Spleen (tissue), 11 donors: ENCODE data around the gene GNAO1. TPM values are rescaled to one million over a fixed set of nuclear protein-coding genes. Genes with fewer than 3 reads are reported as not detected.

ENCODE experiments used
- DNase-seq: peaks from one replicate; pipeline ENCODE4 v3.0.0-alpha.2; 2020
- H3K27ac ChIP-seq, 8 donors: fragments of 200-600 bp; sonication (generic) in 7 of 8; 1 replicate in 4 of 8; 2 replicates in 4 of 8; pipeline versions ENCODE4 v1.5.0 to v1.8.0; 2016 to 2021; ENCODE audit warnings: inconsistent platforms in 4 of 8, mild to moderate bottlenecking in 4 of 8, moderate library complexity in 1 of 8
- H3K27me3 ChIP-seq, 7 donors: fragments of 200-600 bp; sonication (generic) in 6 of 7; replicated peaks in 1 of 7; 1 replicate in 4 of 7; 2 replicates in 3 of 7; pipeline versions ENCODE4 v1.5.0 to v1.8.0; 2016 to 2021; ENCODE audit warnings: inconsistent platforms in 3 of 7, mild to moderate bottlenecking in 1 of 7
- H3K36me3 ChIP-seq, 6 donors: fragments of 200-600 bp; sonication (generic) in 5 of 6; 1 replicate in 4 of 6; 2 replicates in 2 of 6; pipeline versions ENCODE4 v1.5.0 to v1.8.0; 2016 to 2021; ENCODE audit warnings: inconsistent platforms in 2 of 6
- H3K4me1 ChIP-seq, 6 donors: fragments of 200-600 bp; sonication (generic) in 5 of 6; 1 replicate in 3 of 6; 2 replicates in 3 of 6; pipeline versions ENCODE4 v1.5.0 to v1.8.0; 2016 to 2021; ENCODE audit warnings: inconsistent platforms in 3 of 6
- H3K4me3 ChIP-seq, 8 donors: fragments of 200-600 bp; sonication (generic) in 7 of 8; 1 replicate in 4 of 8; 2 replicates in 4 of 8; pipeline versions ENCODE4 v1.5.0 to v1.8.0; 2016 to 2021; ENCODE audit warnings: inconsistent platforms in 4 of 8, mild to moderate bottlenecking in 4 of 8, moderate library complexity in 2 of 8
- H3K9me3 ChIP-seq, 8 donors: fragments of 200-600 bp; sonication (generic) in 7 of 8; 1 replicate in 4 of 8; 2 replicates in 4 of 8; pipeline versions ENCODE4 v1.5.0 to v1.8.0; 2016 to 2021; ENCODE audit warnings: inconsistent platforms in 4 of 8
- CTCF ChIP-seq, 11 experiments: fragments of 200-600 bp in 7 of 11; fragments of 450-650 bp in 4 of 11; sonication (generic) in 4 of 11; IDR thresholded peaks in 8 of 11; conservative IDR thresholded peaks in 3 of 11; 1 replicate in 7 of 11; 2 replicates in 4 of 11; pipeline versions ENCODE4 v1.4.0 to v1.8.0; 2016 to 2021; ENCODE audit warnings: antibody characterized with exemption in 11 of 11, inconsistent platforms in 4 of 11, mild to moderate bottlenecking in 1 of 11
- POLR2A ChIP-seq, 3 donors: fragments of 450-650 bp; IDR thresholded peaks; one replicate each; pipeline ENCODE4 v1.5.1; 2017; ENCODE audit warnings: antibody characterized with exemption in 3 of 3, mild to moderate bottlenecking in 1 of 3
- POLR2AphosphoS5 ChIP-seq, 3 donors: sonication (generic); formaldehyde crosslinking; IDR thresholded peaks; one replicate each; pipeline ENCODE4 v1.5.1; 2017; ENCODE audit warnings: antibody characterized with exemption in 3 of 3
- WGBS, 5 donors: extraction: QIAGEN DNeasy Blood & Tissue Kit in 3 of 5; methylation state at CpG; one replicate each; pipeline versions ENCODE4 v1.1.5 to v1.1.7; 2013 to 2018; 5-methylcytosine and 5-hydroxymethylcytosine counted together
- intact Hi-C: fragments of 100-400 bp; cut with DNase I; formaldehyde crosslinking; loops from one replicate; pipeline ENCODE4 v1.15.0; 2023; ENCODE audit warnings: low total_unique reads
- polyA plus RNA-seq, 3 donors: library from polyadenylated mRNA; stranded (reverse); fragments of 200-250 nt; gene quantifications; one replicate each; pipeline ENCODE4 v1.2.1, GENCODE V29; 2013
- total RNA-seq, 7 donors: library from RNA; depleted of rRNA in 3 of 7; stranded (reverse); fragments of >200 nt in 3 of 7; fragmentation: NEBNext Ultra II Directional in 4 of 7; extraction: Animal tissue kit (Norgen Biotek cat#: 25700) in 4 of 7; gene quantifications; one replicate each; pipeline versions ENCODE4 v1.1.0 to v1.2.1, GENCODE V29; 2016 to 2021
- donor health status: healthy with polysubstance abuse.
- donor health status: DM: no; HTN: no; CAD: no; lungs with moderate emphysema.
- donor health status: DM: no; HTN: no; CAD: no.
- donor health status: Bipolar disorder and iron deficiency.
- donor health status: healthy.
- donor health status: DM: no; HTN: no; CAD: no.
- donor health status: DM: yes; HTN: yes; CAD: no.

Gene GNAO1
- total and polyA plus RNA-seq, 10 donors = 0.32 to 7.9 (median 4.7) TPM

- WGBS, 5 donors = 72 to 95% (median 92%) methylated on average over 2 to 6 of the region's 6 CpGs
- no peak for TF ChIP-seq POLR2A (IDR thresholded peaks at IDR 0.05)
- no peak for TF ChIP-seq CTCF (IDR thresholded peaks at IDR 0.05 in 8 of 11, conservative IDR thresholded peaks at IDR 0.05 in 3 of 11)
- no peak for TF ChIP-seq POLR2AphosphoS5 (IDR thresholded peaks at IDR 0.05)
- Histone ChIP-seq H3K4me1 (peaks cover 0 to 11% (median 7%) of the 10 kb centered on the region in 6 donors), H3K27me3 (peaks cover 0 to 7% (median 0%) of the 10 kb centered on the region in 7 donors), H3K4me3 (no peak overlapping the region), H3K27ac (no peak overlapping the region), H3K36me3 (no peaks in the 10 kb centered on the region), H3K9me3 (no peaks in the 10 kb centered on the region)
- intact Hi-C loops = loop anchor here (2.0 to 10.0 kb wide), 3 partner anchors 277 to 855 kb away; no protein-coding TSS in a partner anchor
- peak; percentile 46 for DNase-seq
Measured at GRCh38 chr16:56319376-56319775, 128.1 kb downstream of the GNAO1 start.

- H3K36me3 ChIP-seq = no peaks in the 10 kb centered on the region
- intact Hi-C loops = no loop called here
- H3K9me3 ChIP-seq = no peaks in the 10 kb centered on the region
- 87 to 90% (median 89%) methylated on average over 8 of the region's 8 CpGs for WGBS, 5 donors
- TF ChIP-seq POLR2AphosphoS5 (IDR thresholded peaks at IDR 0.05) (no peak), CTCF (IDR thresholded peaks at IDR 0.05 in 8 of 11, conservative IDR thresholded peaks at IDR 0.05 in 3 of 11) (no peak), POLR2A (IDR thresholded peaks at IDR 0.05) (no peak)
- H3K4me1 ChIP-seq = peaks cover 0 to 11% (median 7%) of the 10 kb centered on the region in 6 donors
- H3K27ac ChIP-seq = no peak overlapping the region
- H3K27me3 ChIP-seq = peaks cover 0 to 7% (median 0%) of the 10 kb centered on the region in 7 donors
- no peak overlapping the region for H3K4me3 ChIP-seq
- no peak for DNase-seq
Measured at GRCh38 chr16:56320056-56320455, 128.8 kb downstream of the GNAO1 start.

- DNase-seq = no peak
- Histone ChIP-seq H3K27me3 (peaks cover 0 to 7% (median 0%) of the 10 kb centered on the region in 7 donors), H3K27ac (no peak overlapping the region), H3K4me3 (no peak overlapping the region), H3K9me3 (no peaks in the 10 kb centered on the region), H3K4me1 (peaks cover 0 to 11% (median 7%) of the 10 kb centered on the region in 6 donors), H3K36me3 (no peaks in the 10 kb centered on the region)
- 35 to 47% (median 44%) methylated on average over 7 of the region's 7 CpGs for WGBS, 5 donors
- TF ChIP-seq POLR2AphosphoS5 (IDR thresholded peaks at IDR 0.05) (no peak), CTCF (IDR thresholded peaks at IDR 0.05 in 8 of 11, conservative IDR thresholded peaks at IDR 0.05 in 3 of 11) (no peak), POLR2A (IDR thresholded peaks at IDR 0.05) (no peak)
- intact Hi-C loops = no loop called here
Measured at GRCh38 chr16:56320811-56321558, 129.7 kb downstream of the GNAO1 start.

- TF ChIP-seq CTCF (IDR thresholded peaks at IDR 0.05 in 8 of 11, conservative IDR thresholded peaks at IDR 0.05 in 3 of 11) (no peak), POLR2AphosphoS5 (IDR thresholded peaks at IDR 0.05) (no peak), POLR2A (IDR thresholded peaks at IDR 0.05) (no peak)
- DNase-seq = no peak
- H3K27ac ChIP-seq = no peak overlapping the region
- no peak overlapping the region for H3K4me3 ChIP-seq
- no peaks in the 10 kb centered on the region for H3K9me3 ChIP-seq
- no peaks in the 10 kb centered on the region for H3K36me3 ChIP-seq
- WGBS, 5 donors = 82 to 97% (median 83%) methylated on average over 9 of the region's 9 CpGs
- H3K4me1 ChIP-seq = peaks cover 0 to 11% (median 7%) of the 10 kb centered on the region in 6 donors
- H3K27me3 ChIP-seq = peaks cover 0 to 7% (median 0%) of the 10 kb centered on the region in 7 donors
- intact Hi-C loops = no loop called here
Measured at GRCh38 chr16:56321571-56321970, 130.3 kb downstream of the GNAO1 start.
